ENCODE results near the gene PCDHB12.
"Not testable (repeated sequence)": the region's sequence is repeated elsewhere in the genome, so short reads cannot be mapped to it uniquely, and the experiment has no call there.

Gene PCDHB12

DNA sequence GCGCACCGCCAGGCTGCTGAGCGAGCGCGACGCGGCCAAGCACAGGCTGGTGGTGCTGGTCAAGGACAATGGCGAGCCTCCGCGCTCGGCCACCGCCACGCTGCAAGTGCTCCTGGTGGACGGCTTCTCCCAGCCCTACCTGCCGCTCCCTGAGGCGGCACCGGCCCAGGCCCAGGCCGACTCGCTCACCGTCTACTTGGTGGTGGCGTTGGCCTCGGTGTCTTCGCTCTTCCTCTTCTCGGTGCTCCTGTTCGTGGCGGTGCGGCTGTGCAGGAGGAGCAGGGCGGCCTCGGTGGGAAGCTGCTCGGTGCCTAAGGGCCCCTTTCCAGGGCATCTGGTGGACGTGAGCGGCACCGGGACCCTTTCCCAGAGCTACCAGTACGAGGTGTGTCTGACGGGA lies 6.9 kb upstream of the PCDHB12 start:
- not testable (repeated sequence) for DNase-seq

DNA sequence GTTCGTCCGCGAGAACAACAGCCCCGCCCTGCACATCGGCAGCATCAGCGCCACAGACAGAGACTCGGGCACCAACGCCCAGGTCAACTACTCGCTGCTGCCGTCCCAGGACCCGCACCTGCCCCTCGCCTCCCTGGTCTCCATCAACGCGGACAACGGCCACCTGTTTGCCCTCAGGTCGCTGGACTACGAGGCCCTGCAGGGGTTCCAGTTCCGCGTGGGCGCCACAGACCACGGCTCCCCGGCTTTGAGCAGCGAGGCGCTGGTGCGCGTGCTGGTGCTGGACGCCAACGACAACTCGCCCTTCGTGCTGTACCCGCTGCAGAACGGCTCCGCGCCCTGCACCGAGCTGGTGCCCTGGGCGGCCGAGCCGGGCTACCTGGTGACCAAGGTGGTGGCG lies 1.8 kb downstream of the PCDHB12 start:
- not testable (repeated sequence) for DNase-seq

- not testable (repeated sequence) for DNase-seq
These were observed 2.3 kb downstream of the PCDHB12 start for GRCh38 chr5:141210849-141211248.

GRCh38 chr5:141213656-141214339 lies 5.3 kb downstream of the PCDHB12 start, which contains the start of gene PCDHB13:
PCDHB13 (plus strand) TSS chr5:141213919; CDS start chr5:141214124, 205 bp downstream.
- DNase-seq: peak; percentile 27

DNA sequence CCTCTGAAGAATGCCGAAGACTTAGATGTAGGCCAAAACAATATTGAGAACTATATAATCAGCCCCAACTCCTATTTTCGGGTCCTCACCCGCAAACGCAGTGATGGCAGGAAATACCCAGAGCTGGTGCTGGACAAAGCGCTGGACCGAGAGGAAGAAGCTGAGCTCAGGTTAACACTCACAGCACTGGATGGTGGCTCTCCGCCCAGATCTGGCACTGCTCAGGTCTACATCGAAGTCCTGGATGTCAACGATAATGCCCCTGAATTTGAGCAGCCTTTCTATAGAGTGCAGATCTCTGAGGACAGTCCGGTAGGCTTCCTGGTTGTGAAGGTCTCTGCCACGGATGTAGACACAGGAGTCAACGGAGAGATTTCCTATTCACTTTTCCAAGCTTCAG lies 6.1 kb downstream of the PCDHB12 start:
- DNase-seq: not testable (repeated sequence)

DNA sequence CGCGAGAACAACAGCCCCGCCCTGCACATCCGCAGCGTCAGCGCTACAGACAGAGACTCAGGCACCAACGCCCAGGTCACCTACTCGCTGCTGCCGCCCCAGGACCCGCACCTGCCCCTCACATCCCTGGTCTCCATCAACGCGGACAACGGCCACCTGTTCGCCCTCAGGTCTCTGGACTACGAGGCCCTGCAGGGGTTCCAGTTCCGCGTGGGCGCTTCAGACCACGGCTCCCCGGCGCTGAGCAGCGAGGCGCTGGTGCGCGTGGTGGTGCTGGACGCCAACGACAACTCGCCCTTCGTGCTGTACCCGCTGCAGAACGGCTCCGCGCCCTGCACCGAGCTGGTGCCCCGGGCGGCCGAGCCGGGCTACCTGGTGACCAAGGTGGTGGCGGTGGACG lies 7.0 kb downstream of the PCDHB12 start:
- DNase-seq: not testable (repeated sequence)

DNA sequence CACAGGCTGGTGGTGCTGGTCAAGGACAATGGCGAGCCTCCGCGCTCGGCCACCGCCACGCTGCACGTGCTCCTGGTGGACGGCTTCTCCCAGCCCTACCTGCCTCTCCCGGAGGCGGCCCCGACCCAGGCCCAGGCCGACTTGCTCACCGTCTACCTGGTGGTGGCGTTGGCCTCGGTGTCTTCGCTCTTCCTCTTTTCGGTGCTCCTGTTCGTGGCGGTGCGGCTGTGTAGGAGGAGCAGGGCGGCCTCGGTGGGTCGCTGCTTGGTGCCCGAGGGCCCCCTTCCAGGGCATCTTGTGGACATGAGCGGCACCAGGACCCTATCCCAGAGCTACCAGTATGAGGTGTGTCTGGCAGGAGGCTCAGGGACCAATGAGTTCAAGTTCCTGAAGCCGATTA lies 7.5 kb downstream of the PCDHB12 start:
- DNase-seq: not testable (repeated sequence)

DNA sequence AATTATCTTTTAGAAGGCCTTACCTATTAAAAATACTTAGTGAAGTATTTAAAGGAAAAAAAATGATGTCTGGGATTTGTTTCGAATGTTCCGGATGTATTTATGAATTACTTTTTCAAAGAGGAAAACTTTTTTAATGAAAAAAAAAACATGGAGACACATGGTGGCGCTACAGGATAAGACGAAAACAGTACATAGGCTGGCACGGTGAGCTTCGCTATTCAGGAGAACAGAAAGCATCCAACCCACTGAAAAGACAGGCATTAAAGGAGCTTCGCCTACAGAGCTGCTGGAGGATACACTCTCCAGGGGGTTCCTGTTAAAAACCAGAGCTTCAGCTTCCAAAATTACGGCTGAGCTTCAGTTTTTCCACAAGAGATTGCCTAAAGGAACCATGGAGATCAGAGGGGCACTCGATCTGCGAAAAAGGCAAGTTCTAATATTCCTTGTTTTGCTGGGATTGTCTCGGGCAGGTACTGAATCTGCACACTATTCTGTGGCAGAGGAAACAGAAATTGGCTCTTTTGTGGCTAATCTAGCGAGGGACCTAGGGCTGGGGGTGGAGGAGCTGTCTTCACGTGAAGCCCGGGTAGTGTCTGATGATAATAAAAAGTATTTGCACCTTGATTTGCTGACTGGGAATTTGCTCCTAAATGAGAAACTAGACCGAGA lies 14.7 kb downstream of the PCDHB12 start, which contains the start of gene PCDHB14:
PCDHB14 (plus strand) TSS at position 232 of the 672 bp plus-strand sequence; CDS start at position 395, 163 bp downstream.
- DNase-seq: no peak

DNA sequence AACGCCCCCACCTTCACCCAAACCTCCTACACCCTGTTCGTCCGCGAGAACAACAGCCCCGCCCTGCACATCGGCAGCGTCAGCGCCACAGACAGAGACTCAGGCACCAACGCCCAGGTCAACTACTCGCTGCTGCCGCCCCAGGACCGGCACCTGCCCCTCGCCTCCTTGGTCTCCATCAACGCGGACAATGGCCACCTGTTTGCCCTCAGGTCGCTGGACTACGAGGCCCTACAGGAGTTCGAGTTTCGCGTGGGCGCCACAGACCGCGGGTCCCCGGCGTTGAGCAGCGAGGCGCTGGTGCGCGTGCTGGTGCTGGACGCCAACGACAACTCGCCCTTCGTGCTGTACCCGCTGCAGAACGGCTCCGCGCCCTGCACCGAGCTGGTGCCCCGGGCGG lies 16.3 kb downstream of the PCDHB12 start:
- not testable (repeated sequence) for DNase-seq

DNA sequence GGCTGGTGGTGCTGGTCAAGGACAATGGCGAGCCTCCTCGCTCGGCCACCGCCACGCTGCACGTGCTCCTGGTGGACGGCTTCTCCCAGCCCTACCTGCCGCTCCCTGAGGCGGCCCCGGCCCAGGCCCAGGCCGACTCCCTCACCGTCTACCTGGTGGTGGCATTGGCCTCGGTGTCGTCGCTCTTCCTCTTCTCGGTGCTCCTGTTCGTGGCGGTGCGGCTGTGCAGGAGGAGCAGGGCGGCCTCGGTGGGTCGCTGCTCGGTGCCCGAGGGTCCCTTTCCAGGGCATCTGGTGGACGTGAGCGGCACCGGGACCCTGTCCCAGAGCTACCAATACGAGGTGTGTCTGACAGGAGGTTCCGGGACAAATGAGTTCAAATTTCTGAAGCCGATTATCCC lies 16.9 kb downstream of the PCDHB12 start:
- DNase-seq: not testable (repeated sequence)

GRCh38 chr5:141234109-141234667 lies 25.7 kb downstream of the PCDHB12 start:
- DNase-seq: peak; percentile 19

- DNase-seq: not testable (repeated sequence)
These were observed 27.4 kb downstream of the PCDHB12 start for GRCh38 chr5:141235922-141236321.

GRCh38 chr5:141236516-141237313 lies 28.2 kb downstream of the PCDHB12 start:
- DNase-seq: no peak

- no peak for DNase-seq
These were observed 33.0 kb downstream of the PCDHB12 start for GRCh38 chr5:141241496-141241895.

GRCh38 chr5:141245250-141245717 lies 36.8 kb downstream of the PCDHB12 start, which contains the start of gene PCDHB15:
PCDHB15 (plus strand) TSS chr5:141245395; CDS start chr5:141245579, 184 bp downstream.
- peak; percentile 28 for DNase-seq

DNA sequence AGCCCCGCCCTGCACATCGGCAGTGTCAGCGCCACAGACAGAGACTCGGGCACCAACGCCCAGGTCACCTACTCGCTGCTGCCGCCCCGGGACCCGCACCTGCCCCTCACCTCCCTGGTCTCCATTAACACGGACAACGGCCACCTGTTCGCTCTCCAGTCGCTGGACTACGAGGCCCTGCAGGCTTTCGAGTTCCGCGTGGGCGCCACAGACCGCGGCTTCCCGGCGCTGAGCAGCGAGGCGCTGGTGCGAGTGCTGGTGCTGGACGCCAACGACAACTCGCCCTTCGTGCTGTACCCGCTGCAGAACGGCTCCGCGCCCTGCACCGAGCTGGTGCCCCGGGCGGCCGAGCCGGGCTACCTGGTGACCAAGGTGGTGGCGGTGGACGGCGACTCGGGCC lies 38.5 kb downstream of the PCDHB12 start:
- not testable (repeated sequence) for DNase-seq

- not testable (repeated sequence) for DNase-seq
These were observed 38.9 kb downstream of the PCDHB12 start for GRCh38 chr5:141247434-141247833.

DNA sequence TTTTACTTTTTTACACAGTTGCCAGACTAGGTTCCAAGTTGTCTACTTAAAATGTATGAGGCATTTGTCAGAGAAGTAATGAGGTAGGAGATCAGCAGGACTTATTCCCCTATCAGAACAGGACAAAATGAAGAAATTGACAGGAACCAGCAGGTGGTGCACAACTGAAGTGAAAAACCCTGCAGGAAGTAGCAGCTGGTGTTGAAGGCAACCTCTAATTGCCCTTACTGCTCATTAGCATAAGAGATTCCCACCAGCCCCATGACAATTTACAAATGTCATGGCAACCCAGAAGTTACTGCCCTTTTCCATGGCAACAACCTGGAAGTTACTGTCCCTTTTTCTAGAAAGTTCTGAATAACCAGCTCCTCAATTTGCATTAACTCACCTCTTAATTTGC lies 42.1 kb downstream of the PCDHB12 start:
- no peak for DNase-seq

DNA sequence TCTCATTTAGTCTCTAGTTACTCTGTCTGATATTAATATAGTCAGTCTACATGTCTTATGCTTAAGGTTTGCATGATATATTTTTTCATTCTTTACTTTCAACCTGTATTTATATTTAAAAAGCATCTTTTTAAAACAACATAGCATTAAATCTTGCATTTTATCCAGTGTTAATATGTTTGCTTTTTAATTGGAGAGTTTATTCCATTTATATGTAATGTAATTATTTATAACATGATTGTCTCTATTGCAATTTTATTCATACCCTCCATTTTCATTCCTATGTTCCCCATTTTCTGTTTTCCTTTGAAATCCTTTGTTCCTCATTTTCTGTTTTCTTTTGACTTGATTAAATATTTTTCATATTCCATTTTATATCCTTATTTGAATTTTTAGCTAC lies 49.9 kb downstream of the PCDHB12 start:
- no peak for DNase-seq

DNA sequence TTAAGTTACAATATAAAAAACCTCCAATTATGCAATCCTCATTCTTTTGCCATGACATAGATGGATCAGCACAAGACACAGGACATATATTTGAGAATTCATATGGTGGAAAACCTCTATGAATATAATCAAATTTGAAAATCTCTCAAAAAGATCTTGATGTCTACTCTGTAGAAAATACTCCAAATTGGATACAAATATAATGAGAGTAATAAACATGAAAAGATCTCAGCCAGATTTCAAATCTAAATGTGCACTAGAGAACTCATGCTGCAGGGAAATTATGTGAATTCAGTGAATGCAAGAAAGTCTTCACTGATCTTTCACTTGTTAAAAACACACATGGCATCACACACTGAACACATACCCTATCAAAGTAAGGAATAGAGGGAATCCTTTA lies 50.4 kb downstream of the PCDHB12 start:
- DNase-seq: no peak

- no peak for DNase-seq
These were observed 52.1 kb downstream of the PCDHB12 start for GRCh38 chr5:141260458-141261237.

- no peak for DNase-seq
These were observed 52.7 kb downstream of the PCDHB12 start for GRCh38 chr5:141261238-141261546.
